ENCODE results near the gene LRRC15. TPM values are rescaled to one million over a fixed set of nuclear protein-coding genes. Genes with fewer than 3 reads are reported as not detected.

LRRC15 gene
- total and polyA plus RNA-seq, 2 donors from 2014 or later = 0.09 to 0.63 TPM

DNA sequence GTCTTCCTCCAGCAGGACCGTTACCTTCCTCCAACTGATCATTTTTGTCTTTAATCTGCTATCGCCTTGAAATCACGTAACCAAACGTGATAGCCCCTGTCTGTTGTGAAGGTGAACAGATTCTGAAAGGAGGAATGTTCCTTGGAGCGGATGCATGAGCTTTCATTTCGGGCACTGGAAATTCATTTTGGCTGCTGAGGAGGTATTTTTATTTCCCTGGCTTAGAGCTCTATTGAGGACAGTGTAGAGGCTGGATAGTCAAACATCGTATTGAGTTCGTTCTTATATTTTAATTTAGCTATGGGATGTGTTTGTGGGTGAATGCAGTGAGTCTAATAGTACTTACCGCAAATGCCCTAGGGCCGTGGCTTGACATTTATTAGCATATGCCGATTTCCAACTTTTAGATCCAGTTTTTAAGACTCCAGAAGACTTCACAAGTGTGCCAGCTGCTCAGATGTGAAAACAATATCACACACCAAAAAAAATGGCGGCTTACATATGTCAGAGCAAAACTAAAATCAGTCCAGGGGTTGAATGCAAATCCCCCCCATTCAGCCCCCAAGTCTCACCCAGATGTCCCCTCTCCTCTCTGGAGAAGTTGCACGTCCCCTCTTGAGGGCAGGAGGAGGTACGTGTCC is 40.5 kb downstream of the LRRC15 start:
- peaks cover 0 to 16% (median 0%) of the 10 kb centered on the region in 3 donors for H3K9me3 ChIP-seq (ENCODE audit: control insufficient read depth in 2 of 3, insufficient read depth in 1 of 3, low read length in 3 of 3)
- peaks cover 0 to 2% (median 0%) of the 10 kb centered on the region in 3 donors for H3K36me3 ChIP-seq (ENCODE audit: control insufficient read depth in 2 of 3, insufficient read depth in 3 of 3, low read length in 3 of 3)
- intact Hi-C loops (cut with DNase I) = no loop called here
- no peak for FAIRE-seq
- H3K27ac ChIP-seq (ENCODE audit: low read depth in 2 of 2, low read length in 2 of 2) = no peak overlapping the region
- no peak overlapping the region for H3K9ac ChIP-seq (ENCODE audit: low read length in 3 of 3)
- no peak overlapping the region for H3K4me3 ChIP-seq (ENCODE audit: low read length in 3 of 3)
- TF ChIP-seq, protein P1, sequence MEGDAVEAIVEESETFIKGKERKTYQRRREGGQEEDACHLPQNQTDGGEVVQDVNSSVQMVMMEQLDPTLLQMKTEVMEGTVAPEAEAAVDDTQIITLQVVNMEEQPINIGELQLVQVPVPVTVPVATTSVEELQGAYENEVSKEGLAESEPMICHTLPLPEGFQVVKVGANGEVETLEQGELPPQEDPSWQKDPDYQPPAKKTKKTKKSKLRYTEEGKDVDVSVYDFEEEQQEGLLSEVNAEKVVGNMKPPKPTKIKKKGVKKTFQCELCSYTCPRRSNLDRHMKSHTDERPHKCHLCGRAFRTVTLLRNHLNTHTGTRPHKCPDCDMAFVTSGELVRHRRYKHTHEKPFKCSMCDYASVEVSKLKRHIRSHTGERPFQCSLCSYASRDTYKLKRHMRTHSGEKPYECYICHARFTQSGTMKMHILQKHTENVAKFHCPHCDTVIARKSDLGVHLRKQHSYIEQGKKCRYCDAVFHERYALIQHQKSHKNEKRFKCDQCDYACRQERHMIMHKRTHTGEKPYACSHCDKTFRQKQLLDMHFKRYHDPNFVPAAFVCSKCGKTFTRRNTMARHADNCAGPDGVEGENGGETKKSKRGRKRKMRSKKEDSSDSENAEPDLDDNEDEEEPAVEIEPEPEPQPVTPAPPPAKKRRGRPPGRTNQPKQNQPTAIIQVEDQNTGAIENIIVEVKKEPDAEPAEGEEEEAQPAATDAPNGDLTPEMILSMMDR (IDR thresholded peaks at IDR 0.05; ENCODE audit: borderline replicate concordance, extremely low read depth, insufficient read depth) = no peak
- H3K4me1 ChIP-seq (ENCODE audit: control insufficient read depth in 2 of 3, insufficient read depth in 2 of 3, low read depth in 1 of 3, low read length in 3 of 3) = peaks cover 0 to 9% (median 7%) of the 10 kb centered on the region in 3 donors
- peaks cover 14% of the 10 kb centered on the region for H3K27me3 ChIP-seq (ENCODE audit: control insufficient read depth, insufficient read depth, low read length)
- DNase-seq = no peak

DNA sequence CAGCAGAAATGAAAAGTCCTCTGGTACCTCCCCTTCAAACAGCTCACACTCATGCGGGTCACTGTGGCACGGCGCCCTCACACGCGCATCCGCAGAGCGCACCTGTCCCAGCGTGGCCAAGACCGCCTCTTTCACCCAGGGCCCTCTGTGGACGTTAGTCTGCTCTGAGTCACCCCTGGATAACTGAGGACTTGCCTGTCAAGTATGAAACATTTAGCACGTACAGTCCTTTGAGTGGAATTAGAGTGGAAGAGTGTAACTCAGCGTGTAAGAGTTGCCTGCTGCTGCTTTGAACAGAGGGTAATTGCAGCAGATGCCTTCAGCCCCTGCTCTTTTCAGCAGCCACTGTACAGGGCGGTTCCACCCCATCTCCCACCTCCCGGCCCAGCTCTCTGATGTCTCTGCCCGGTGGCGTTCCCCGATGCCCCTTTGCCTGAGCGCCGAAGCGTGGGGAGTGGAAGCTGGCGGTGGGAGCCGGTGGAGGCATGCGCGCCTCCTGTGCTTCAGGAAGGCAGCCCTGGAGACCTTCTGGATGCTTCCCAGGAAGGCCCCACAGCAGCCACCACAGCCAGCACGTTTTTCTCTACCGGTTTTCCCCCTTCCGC is 41.4 kb downstream of the LRRC15 start:
- FAIRE-seq = no peak
- H3K36me3 ChIP-seq (ENCODE audit: control insufficient read depth in 2 of 3, insufficient read depth in 3 of 3, low read length in 3 of 3) = peaks cover 0 to 2% (median 0%) of the 10 kb centered on the region in 3 donors
- H3K9ac ChIP-seq (ENCODE audit: low read length in 3 of 3) = no peak overlapping the region
- intact Hi-C loops (cut with DNase I) = no loop called here
- no peak overlapping the region for H3K27ac ChIP-seq (ENCODE audit: low read depth in 2 of 2, low read length in 2 of 2)
- peak in 4 of 5 donors; percentile 71 to 81 (median 77) for DNase-seq
- peaks cover 0 to 16% (median 0%) of the 10 kb centered on the region in 3 donors for H3K9me3 ChIP-seq (ENCODE audit: control insufficient read depth in 2 of 3, insufficient read depth in 1 of 3, low read length in 3 of 3)
- no peak overlapping the region for H3K4me3 ChIP-seq (ENCODE audit: low read length in 3 of 3)
- H3K4me1 ChIP-seq (ENCODE audit: control insufficient read depth in 2 of 3, insufficient read depth in 2 of 3, low read depth in 1 of 3, low read length in 3 of 3) = peaks cover 0 to 12% (median 5%) of the 10 kb centered on the region in 3 donors
- peaks cover 12% of the 10 kb centered on the region for H3K27me3 ChIP-seq (ENCODE audit: control insufficient read depth, insufficient read depth, low read length)
- TF ChIP-seq, protein P1 (IDR thresholded peaks at IDR 0.05; ENCODE audit: borderline replicate concordance, extremely low read depth, insufficient read depth) = no peak

- Histone ChIP-seq H3K4me1 (ENCODE audit: control insufficient read depth in 2 of 3, insufficient read depth in 2 of 3, low read depth in 1 of 3, low read length in 3 of 3) (peaks cover 0 to 12% (median 5%) of the 10 kb centered on the region in 3 donors), H3K27me3 (ENCODE audit: control insufficient read depth, insufficient read depth, low read length) (peaks cover 6% of the 10 kb centered on the region), H3K9me3 (ENCODE audit: control insufficient read depth in 2 of 3, insufficient read depth in 1 of 3, low read length in 3 of 3) (peaks cover 0 to 16% (median 0%) of the 10 kb centered on the region in 3 donors), H3K4me3 (ENCODE audit: low read length in 3 of 3) (peak overlapping the region in 1 of 3 donors; percentile 37), H3K9ac (ENCODE audit: low read length in 3 of 3) (no peak overlapping the region), H3K27ac (ENCODE audit: low read depth in 2 of 2, low read length in 2 of 2) (no peak overlapping the region), H3K36me3 (ENCODE audit: control insufficient read depth in 2 of 3, insufficient read depth in 3 of 3, low read length in 3 of 3) (peaks cover 0 to 2% (median 0%) of the 10 kb centered on the region in 3 donors)
- TF ChIP-seq, protein P1 (IDR thresholded peaks at IDR 0.05; ENCODE audit: borderline replicate concordance, extremely low read depth, insufficient read depth) = no peak
- DNase-seq (peak in 1 of 5 donors; percentile 58), FAIRE-seq (no peak)
- intact Hi-C loops (cut with DNase I) = no loop called here
Observed at GRCh38 chr3:194327218-194328052, 42.1 kb downstream of the LRRC15 start.
